A549 (cell line): ENCODE results near the gene ART4.

Source experiments
- CHD2 ChIP-seq: fragments of 150-350 bp; IDR thresholded peaks from 2 replicates; pipeline ENCODE4 v1.6.1; 2014; ENCODE audit warnings: low read length; ENCODE audit not compliant: partially characterized antibody
- NFE2L2 ChIP-seq: fragments of 150-350 bp; conservative IDR thresholded peaks from 2 replicates; pipeline ENCODE4 v1.6.1; 2014; ENCODE audit warnings: low read length
- RFX5 ChIP-seq: fragments of 450-650 bp; IDR thresholded peaks from 2 replicates; pipeline ENCODE4 v1.7.1; 2014; ENCODE audit warnings: antibody characterized with exemption, mild to moderate bottlenecking, moderate library complexity
- USF2 ChIP-seq: fragments of 450-650 bp; IDR thresholded peaks from 2 replicates; pipeline ENCODE4 v1.6.1; 2014; ENCODE audit warnings: antibody characterized with exemption
- TF ChIP-seq, protein P1 (sequence below): fragments of >200 bp; sonication (Bioruptor Twin); formaldehyde crosslinking; IDR thresholded peaks from 3 replicates; pipeline ENCODE4 v1.5.1; 2016
- TF ChIP-seq, protein P2 (sequence below): fragments of 200-600 bp; sonication (generic); IDR thresholded peaks from 2 replicates; pipeline ENCODE4 v1.6.1; 2016; ENCODE audit warnings: antibody characterized with exemption, mild to moderate bottlenecking, moderate library complexity
- TF ChIP-seq, protein P3 (sequence below): IDR thresholded peaks from 2 replicates; pipeline ENCODE4 v1.6.1; 2012

GRCh38 chr12:14784471-14784870 is 58.9 kb downstream of the ART4 start:
- TF ChIP-seq, protein P1, sequence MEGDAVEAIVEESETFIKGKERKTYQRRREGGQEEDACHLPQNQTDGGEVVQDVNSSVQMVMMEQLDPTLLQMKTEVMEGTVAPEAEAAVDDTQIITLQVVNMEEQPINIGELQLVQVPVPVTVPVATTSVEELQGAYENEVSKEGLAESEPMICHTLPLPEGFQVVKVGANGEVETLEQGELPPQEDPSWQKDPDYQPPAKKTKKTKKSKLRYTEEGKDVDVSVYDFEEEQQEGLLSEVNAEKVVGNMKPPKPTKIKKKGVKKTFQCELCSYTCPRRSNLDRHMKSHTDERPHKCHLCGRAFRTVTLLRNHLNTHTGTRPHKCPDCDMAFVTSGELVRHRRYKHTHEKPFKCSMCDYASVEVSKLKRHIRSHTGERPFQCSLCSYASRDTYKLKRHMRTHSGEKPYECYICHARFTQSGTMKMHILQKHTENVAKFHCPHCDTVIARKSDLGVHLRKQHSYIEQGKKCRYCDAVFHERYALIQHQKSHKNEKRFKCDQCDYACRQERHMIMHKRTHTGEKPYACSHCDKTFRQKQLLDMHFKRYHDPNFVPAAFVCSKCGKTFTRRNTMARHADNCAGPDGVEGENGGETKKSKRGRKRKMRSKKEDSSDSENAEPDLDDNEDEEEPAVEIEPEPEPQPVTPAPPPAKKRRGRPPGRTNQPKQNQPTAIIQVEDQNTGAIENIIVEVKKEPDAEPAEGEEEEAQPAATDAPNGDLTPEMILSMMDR: no peak
- no peak for TF ChIP-seq RFX5
- no peak for TF ChIP-seq NFE2L2
- TF ChIP-seq, protein P2, sequence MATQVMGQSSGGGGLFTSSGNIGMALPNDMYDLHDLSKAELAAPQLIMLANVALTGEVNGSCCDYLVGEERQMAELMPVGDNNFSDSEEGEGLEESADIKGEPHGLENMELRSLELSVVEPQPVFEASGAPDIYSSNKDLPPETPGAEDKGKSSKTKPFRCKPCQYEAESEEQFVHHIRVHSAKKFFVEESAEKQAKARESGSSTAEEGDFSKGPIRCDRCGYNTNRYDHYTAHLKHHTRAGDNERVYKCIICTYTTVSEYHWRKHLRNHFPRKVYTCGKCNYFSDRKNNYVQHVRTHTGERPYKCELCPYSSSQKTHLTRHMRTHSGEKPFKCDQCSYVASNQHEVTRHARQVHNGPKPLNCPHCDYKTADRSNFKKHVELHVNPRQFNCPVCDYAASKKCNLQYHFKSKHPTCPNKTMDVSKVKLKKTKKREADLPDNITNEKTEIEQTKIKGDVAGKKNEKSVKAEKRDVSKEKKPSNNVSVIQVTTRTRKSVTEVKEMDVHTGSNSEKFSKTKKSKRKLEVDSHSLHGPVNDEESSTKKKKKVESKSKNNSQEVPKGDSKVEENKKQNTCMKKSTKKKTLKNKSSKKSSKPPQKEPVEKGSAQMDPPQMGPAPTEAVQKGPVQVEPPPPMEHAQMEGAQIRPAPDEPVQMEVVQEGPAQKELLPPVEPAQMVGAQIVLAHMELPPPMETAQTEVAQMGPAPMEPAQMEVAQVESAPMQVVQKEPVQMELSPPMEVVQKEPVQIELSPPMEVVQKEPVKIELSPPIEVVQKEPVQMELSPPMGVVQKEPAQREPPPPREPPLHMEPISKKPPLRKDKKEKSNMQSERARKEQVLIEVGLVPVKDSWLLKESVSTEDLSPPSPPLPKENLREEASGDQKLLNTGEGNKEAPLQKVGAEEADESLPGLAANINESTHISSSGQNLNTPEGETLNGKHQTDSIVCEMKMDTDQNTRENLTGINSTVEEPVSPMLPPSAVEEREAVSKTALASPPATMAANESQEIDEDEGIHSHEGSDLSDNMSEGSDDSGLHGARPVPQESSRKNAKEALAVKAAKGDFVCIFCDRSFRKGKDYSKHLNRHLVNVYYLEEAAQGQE: no peak
- TF ChIP-seq, protein P3, sequence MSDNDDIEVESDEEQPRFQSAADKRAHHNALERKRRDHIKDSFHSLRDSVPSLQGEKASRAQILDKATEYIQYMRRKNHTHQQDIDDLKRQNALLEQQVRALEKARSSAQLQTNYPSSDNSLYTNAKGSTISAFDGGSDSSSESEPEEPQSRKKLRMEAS: no peak
- TF ChIP-seq CHD2: no peak
- TF ChIP-seq USF2: no peak
